RPMI7951 (cell line): Measurements from ENCODE around the gene TNS3. TPM values are rescaled to one million over a fixed set of nuclear protein-coding genes. Genes with fewer than 3 reads are reported as not detected.

ENCODE experiments used
- DNase-seq: peaks from one replicate; pipeline ENCODE4 v3.0.0-alpha.2; 2012; ENCODE audit warnings: low read depth
- total RNA-seq: library from RNA; depleted of rRNA; stranded (reverse); fragments of >200 nt; shearing (Covaris generic); gene quantifications from 2 replicates; pipeline ENCODE4 v1.2.3, GENCODE V29; 2014

TNS3 gene
- total RNA-seq, 1 experiment from 2014 or later, result 149 TPM

DNA sequence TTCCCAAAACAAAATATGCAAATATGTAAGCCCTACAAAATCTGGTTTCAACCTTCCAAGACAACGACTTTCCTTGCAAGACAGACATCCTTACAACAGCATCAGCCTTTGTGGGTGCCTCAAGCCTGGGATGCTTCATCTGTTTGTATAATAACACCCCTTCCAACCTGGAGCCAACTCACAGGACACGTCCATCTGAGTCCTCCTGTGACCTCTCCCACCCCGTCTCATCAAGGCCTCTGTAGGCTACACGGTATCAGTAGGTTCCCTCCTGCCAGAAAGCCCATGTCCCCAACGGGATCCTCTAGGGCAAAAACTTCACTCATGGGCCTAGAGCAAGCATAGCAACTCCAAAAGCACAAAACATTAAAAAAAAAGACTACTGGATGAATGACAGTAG, 173.2 kb downstream of the TNS3 start:
- DNase-seq, result no peak

DNA sequence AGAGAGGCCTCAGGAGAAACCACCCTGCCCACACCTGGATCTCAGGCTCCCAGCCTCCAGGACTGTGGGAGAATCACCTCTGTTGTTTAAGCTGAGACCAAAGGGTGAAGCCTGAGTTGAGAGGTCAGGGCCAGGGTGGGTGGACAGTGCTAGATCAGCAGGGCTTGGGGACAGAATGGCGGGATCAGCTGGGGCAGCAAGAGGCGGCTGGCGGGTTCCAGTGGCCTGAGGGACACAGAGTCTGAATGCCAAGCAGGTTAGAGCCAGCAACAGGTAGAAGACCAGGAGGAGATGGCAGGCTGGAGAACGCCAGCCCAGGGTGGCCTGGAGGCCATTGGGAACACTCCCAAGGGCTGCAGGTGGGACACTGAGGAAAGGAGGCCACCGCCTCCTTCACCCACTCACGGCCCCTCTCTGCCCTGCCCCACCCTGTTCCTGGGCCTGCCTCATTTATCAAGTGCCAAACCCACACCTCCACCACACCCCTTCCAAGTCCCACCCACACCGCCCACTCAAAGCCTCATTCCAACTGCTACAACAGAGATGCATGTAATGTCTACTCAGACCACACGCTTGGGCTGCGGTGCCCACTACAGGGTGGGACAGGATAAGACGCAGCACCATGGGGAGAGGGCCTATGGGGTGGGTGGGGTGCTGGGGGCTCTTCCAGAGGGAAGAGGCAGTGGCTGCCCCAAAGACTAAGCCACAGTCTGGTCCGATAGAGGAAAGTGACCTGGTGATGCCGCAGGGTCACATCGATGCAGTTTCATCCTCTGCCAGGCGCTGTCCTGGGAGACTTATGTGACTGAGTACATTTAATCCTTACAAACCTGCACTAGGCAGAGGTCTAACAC, 173.9 kb downstream of the TNS3 start:
- DNase-seq, result no peak

DNA sequence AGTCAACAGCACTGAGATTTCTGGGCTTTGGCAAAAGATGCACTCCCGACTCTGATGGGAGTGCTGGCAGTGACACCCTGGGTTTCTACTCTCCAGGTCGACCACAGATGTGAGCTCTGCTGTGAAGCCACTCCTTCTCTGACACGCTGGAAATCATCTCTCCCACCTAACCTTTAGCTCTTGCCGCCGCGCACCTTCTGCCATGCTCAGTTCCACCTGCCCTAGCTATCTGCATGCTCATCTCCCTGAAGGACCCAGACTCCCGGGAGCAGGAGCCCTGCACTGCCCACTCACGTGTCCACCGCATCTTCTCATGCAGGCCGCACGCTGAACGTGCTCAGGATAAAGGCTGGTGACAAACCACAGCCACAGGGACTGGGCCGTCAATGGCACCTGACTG, 174.8 kb downstream of the TNS3 start:
- no peak for DNase-seq

DNA sequence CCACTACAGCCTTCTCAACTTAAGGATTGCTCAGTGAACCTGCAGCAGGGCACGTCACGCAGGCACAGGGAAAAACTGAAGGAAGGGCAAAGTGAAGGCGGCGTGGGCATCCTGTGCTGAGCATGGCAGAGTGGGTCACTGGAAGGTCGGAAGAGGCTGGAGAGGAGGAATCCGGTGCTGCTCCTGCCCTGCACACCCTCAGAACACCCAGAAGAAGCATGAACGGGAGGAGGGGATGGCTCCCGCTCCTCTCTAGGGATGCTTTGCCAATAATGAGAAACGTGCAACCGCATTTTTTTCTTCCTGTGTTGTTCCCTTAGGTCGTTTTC, 175.1 kb downstream of the TNS3 start:
- no peak for DNase-seq

DNA sequence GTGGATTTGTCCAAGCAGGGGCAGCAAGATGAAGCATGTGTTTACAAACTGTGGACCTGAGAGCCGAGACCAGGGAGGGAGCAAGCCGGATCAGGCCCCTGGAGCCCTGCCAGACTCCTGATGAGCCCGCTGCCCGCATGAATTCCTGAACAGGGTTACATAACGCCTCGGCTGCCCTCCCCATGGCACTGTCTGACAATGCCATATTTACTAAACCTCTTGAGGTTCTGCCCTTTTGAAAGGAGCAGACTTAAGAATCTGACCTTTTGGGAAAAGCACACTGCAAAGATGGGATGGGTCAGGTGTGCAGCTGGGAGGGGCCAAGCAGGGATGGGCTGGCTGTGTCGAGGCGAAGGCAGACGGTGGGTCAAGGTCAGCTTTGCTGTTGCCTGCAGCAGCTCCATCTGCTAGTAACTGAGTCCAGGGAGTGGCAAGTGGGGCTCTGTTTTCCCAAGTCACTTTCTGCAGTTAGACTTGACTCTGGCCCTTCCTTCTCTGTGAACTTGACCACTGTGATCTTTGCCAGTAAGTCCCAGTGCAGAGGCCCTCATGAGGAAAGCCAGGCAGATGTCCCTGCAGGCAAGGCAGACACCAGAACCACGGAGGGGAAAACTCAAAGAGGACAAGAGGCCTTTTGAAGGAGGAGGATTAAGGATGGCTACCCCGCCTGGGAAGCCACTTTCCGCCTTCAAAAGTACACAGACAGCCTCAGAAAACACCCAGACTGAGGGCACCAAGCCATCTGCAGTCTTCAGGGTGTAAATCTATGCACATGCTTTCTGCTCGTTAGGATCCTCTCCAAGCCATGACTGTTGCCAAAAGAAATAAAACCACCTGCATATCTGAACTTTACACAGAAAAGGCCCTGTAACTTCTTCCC, 175.8 kb downstream of the TNS3 start:
- peak; percentile 88 for DNase-seq

DNA sequence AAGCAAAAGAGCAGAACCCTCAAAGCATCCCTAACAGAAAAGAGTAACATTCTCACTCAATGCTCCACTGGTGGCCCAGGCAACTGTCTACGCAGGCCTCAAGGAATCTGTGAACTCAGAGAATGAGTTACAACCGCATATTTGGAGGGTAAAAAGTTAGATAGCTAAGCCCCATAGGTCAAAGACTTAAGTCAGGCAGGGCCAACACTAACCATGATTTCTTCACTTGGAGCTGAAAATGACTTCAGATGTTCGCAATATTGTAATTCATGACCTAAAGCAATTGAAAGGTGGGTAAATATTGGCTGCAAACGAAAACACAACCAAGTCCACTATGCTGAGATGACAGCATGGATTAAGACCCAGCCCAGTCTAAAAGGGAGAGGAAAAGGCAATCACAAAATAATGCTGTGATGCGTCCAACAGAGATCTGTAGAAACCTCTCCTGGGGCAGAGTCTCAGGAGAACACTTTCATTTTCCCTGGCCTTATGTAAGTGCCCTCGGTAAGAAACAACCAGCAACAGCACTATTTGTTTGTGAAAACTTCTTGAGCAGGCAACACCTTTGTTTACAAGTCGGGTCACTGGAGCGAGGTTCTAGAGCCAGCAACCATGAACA, 176.5 kb downstream of the TNS3 start:
- no peak for DNase-seq

DNA sequence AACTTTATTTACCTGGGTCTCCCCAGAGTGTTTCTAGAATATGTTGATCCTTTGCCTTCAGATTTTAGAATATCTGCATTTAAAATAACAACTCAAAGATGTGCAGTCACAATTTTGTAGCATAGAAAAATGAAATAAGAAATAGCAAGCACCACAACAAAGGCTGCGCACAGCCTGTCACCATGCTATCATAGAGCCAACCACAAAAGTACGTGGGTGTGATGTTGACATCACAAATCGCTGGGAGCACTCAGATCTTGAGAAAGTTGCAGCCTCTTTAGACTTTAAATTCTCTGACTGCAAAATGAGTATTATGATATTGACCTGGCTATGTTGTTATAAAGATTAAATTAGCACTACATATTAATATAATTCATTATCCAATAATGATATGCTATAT, 177.9 kb downstream of the TNS3 start:
- peak; percentile 57 for DNase-seq

DNA sequence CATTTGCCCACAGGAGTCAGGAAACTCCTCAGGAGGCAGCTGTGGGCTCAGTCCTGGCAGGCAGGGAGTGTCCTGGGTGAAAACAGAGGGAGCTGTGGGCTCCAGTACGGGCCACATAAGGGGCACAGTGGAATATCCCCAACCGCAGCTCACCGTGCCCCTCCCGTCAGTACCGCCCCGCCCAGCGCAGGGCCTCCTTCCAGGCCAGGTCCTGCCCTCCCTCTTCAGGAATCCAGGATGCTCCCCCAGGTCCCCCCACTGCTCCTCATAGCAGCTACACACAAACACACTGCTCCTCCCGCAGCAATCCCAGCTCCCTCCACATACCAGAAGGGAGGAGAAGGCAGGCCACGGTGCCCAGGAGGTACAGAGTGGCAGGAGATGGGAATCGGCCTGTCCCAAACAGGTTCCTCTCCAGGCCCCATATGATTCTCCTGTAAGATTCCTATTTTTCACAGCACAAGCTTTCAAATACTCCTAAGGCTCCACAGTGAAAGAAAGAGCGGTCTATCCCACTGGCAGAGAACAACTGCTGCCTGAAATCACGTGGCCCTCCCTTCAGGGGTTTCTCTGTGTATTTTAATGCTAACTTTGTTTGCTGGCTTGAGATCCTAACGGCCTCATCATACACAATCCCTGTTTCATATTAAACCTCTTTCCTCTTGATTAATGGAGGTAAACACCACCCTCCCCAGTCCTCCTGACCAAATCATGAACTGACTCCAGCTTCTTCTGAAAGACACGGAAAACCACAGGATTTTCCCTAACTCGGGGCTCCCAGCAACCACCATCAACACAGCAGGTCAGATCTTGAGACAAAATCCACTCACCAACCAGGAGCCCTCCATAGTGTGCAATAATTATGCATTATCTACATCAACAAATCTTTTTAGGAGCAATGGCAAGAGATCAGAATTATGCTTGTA, 178.7 kb downstream of the TNS3 start:
- peak; percentile 74 for DNase-seq

DNA sequence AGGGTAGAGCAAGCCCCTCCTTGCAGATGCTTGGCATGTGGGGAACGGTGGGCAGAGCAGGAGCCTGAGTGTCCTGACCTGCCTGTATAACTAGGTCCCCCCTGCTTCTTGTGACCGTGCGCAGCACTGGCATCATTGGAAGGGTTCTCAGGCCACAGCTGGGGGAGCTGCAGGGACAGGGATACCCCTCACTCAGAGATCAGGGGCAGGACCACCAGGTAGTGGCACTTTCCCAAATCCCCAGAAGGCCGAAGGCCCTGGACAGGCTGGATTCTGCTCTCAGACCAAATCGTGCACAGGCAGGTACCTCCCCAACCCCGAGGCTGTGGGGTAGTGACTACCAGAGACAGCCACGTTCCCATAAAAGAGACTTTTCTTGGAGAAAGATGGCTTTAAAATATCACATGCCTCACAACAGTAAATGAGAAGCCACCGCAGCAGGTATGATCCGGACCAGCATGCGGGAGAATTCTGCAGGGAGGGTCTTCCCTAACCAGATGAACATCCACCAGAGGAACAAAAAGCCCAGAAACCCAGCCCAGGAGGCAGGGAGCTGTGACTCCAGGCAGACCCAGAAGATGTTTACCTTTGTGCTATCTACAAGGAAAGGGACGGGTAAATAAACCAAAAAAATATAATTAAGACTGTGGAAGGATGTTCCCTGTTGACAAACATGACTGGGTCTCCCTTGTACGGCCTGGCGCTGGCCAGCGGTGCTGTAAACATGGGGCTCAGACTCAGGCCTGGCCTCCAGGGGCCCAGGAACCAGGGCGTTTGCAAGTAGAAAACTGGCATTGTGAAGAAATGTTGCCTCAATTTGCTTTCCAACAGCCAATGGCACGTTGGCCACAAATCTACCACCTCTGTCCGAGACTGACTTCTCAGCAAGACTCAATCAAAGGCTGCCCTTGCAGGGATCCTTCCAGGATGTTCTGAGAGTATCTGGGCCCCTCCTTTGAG, 180.0 kb downstream of the TNS3 start:
- no peak for DNase-seq

DNA sequence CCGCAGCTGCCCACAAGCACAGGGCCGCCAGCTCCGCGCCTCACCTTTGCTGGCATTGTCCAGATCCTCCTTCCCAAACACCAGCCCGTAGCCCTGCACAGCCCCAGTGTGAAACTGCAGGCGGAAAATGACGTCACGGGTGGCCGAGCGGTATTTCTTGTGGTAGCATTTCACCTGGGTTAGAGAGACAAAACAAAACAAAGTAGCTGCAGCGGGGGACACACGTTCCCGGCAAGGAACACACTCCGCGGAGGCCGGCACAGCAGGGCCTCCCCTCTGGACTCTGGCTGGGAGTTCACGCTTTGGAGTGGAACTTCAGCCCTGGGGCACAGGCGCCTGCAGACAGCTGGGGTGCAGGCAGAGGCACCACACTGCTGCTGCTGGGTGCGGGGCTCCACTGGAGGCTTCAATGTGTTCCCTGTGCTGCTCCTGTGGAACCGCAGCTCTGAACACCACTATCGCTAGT, 181.1 kb downstream of the TNS3 start:
- peak; percentile 21 for DNase-seq

DNA sequence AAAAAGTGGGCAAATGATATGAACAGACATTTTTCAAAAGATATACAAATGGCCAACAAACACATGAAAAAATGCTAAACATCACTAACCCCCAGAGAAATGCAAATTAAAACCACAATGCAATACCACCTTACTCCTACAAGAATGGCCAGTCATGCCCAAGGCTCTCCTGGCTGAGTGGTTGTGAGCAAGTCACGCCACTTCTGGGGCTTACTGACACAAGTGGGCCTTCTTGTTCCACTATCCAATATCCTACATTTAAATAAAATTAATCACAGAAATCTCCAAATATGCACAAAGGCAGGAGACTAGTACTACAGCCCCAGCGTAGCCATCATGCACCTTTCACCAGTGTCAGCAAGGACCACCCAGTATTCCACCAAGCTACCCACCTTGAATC, 181.9 kb downstream of the TNS3 start:
- DNase-seq, result no peak

DNA sequence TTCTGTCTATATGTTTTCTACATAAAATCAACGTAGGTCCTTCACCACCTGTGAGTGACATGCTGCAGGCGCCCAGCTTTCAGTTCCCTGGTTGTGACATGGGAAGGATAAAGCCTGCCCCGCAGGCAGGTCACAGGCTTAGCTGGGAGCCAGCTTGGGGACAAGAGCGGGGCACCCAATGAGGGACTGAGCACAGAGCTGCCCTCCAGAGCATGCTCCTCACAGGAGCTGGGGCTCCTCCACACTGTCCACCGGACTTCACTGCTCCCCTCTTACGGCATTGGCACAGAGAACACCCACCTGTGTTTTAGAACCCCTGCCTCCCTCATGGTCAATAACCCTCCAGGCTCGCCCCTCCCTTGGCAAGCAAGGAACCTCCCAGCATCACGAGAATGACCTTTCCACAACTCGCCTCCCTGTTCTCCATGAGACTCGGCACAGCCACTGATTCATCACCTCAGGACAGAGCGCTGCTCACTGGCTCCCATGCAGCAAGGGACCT, 187.1 kb downstream of the TNS3 start:
- no peak for DNase-seq

DNA sequence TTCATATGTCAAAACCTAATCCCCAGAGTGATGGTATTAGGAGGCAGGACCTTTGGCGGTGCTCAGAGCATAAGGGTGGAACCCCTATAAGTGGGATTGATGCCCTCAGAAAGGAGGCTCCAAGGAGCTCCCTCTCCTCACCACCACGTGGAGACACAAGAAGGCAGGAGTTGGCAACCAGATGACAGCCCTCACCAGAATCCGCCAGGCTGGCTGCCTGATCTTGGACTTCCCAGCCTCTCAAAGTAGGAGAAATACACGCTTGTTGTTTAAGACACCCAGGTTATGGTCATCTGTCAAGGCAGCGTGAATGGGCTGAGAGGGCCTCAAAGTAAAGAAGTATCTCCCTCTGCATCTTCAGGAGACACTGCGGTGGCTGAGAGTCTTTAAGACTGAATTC, 187.7 kb downstream of the TNS3 start:
- DNase-seq, result no peak

DNA sequence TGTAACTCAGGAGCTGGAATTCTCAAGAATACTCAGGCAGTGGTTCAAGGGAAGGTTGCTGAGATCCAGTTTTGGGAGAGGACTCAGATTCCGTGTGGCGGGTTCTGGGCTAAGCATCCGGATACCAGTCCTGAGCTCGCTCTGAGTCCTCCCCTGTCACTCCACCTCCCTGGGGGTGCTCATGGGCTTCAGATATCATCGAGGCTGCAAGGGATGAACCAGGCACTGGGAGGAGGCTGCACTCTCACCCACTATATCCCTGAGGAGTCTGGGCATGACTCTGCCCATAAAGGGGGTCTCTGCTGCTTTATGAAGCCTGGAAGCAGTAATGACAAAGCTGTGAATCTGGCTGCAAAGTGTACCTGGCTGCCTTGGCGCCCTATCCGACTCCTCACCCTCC, 188.5 kb downstream of the TNS3 start:
- no peak for DNase-seq

DNA sequence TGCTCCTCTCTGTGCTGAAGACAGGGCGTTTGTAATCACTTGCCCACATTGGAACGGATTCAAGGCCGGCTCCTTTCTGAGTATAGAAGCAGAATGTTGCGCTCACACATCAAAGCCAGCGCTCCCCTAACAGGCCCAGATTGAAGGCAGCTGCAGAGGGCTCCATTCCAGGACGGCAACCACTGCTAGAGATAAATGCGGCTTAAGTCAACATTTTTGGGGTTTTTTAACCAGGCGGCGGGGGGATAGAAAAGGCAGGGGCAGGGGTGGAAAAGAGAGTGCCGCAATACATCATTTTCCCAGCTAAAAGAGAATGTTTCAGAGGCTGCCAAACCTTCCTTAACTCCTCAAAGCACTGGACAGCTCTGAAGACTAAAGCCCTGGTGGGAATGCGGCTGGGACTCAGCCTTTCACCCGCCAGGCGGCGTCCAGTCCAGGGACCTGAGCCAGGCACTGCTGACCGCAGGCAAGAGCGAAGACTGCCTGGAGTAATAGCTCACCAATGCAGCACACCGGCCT, 189.6 kb downstream of the TNS3 start:
- DNase-seq, result no peak

DNA sequence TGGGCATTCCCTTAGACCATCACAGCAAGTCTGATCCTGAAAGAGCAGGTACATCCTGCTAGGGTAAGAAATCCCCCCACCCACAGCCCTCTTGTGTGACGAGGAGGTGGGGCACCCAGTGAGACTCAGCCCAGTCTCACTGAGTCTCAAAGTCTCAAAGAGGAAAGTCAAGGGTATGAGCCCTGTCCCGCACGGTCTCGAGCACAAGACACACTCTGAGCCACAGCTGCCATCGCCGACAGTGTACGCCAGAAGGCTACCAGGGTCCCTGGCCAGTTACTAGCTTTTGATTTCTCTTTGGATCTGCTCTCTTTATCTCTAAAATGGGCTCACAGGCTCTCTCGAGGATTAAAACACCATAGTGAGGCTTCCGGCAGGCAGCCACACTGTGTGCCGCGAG, 190.2 kb downstream of the TNS3 start:
- no peak for DNase-seq

DNA sequence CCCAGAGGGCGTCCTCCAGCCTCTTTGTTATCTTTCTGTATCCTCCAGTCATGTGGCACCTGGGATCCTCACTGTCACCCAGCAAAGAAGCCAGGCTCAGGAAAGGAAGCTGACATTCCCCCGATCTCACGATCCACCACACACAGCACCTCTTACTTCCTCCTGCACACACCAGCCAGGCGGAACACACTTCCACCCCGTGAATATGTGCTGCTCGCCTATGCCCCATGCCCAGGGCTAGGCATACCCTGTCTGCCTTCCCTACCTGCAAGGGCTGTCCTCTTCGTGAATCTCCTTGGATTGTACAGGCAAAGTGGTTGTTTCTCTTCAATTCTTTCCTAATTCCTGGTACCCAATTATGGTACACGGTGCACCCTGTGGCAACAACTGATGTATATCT, 191.0 kb downstream of the TNS3 start:
- DNase-seq, result no peak

DNA sequence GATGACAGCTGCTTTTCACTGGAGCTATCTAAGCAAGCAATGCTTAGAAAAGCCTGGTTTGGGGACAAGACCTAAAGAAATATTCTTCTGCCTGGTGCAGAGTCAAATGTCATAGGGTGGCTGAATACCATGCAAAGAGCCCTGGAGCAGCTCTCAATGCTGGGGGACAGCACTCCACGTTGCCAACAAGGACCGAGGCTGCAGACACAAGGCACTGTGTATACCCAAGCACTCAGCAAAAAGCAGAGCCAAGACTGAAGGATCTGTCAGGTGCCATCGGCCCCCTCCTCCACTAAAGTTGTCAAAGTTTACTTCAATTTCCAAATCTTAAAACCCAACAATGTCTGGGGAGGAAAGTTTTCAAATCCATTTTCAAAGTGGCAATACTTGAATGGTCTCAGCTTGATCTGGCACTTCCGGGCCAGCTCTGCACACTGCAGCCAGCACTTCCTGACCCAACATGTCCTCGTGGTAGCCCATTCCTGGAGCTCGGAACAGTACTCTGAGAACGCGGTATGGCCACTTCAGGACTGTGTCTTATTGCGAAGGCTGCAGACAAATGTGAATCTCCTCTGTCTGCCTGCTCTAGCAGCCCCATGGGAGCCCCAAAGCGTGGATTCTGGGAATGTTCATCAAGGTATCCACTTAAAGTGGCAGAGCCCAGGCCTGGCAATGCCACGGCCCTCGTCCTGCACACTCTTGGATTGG, 191.8 kb downstream of the TNS3 start:
- DNase-seq, result no peak
